NK-92 treated with Interleukin-12 subunit alpha and Interleukin-12 subunit beta, amount 100 ng/mL, for 24 hours (cell line): ENCODE measurements around the gene TMEM238.
A peak's percentile ranks its signal among the peaks of the same experiment; 100 is the strongest.
"Not testable (repeated sequence)": the region's sequence is repeated elsewhere in the genome, so short reads cannot be mapped to it uniquely, and the experiment has no call there.

Experiments
- DNase-seq: peaks from one replicate; lab custom pipeline; 2025; lab: John Stamatoyannopoulos, UW

The TMEM238 gene

GRCh38 chr19:55339889-55340783, 44.0 kb downstream of the TMEM238 start:
- no peak for DNase-seq

GRCh38 chr19:55339105-55339888, 44.8 kb downstream of the TMEM238 start, which contains the start of gene KMT5C:
KMT5C (plus strand) TSS chr19:55339876; CDS start chr19:55341937, 2,061 bp downstream.
- peak; percentile 100 for DNase-seq

- no peak for DNase-seq
Observed at GRCh38 chr19:55336101-55336500, 48.0 kb downstream of the TMEM238 start.

- no peak for DNase-seq
Observed at GRCh38 chr19:55333870-55334269, 50.2 kb downstream of the TMEM238 start.

GRCh38 chr19:55329791-55330190, 54.3 kb downstream of the TMEM238 start:
- not testable (repeated sequence) for DNase-seq
